T-cell (primary cell): ENCODE results near the gene FAM163B. TPM values are rescaled to one million over a fixed set of nuclear protein-coding genes. Genes with fewer than 3 reads are reported as not detected.

Experiments
- ATAC-seq, 4 experiments: fragments of 200-7000 bp in 3 of 4; fragments of 150-1000 bp in 1 of 4; cut with Tn5 transposase; replicated peaks in 1 of 4; 1 replicate in 3 of 4; 2 replicates in 1 of 4; pipeline ENCODE4 v1.10.0; 2021; ENCODE audit warnings: moderate library complexity in 3 of 4, mild to moderate bottlenecking in 2 of 4, moderate number of reproducible peaks in 1 of 4
- CTCF ChIA-PET, 2 donors: fragments of 300-600 bp; sonication (Branson Sonifier 250); formaldehyde crosslinking; loops; one replicate each; lab custom pipeline; 2022; ENCODE audit warnings: antibody characterized with exemption in 2 of 2; lab: Charles Lee
- POLR2A ChIA-PET, 2 donors: fragments of 300-600 bp; sonication (Branson Sonifier 250); formaldehyde crosslinking; loops; one replicate each; lab custom pipeline; 2022; ENCODE audit warnings: antibody characterized with exemption in 2 of 2; lab: Charles Lee
- DNase-seq, 35 experiments: peaks; one replicate each; pipeline versions ENCODE4 v3.0.0 to v3.0.0-alpha.2; 2013 to 2023
- H3K27ac ChIP-seq: one replicate; pipeline ENCODE4 v1.5.1; 2013; ENCODE audit warnings: low read length
- H3K27me3 ChIP-seq, 2 experiments: replicated peaks in 1 of 2; 1 replicate in 1 of 2; 2 replicates in 1 of 2; pipeline versions ENCODE4 v1.6.1 to v1.7.0; 2013; ENCODE audit warnings: low read length in 1 of 2, mixed read lengths in 1 of 2; ENCODE audit not compliant: control insufficient read depth in 2 of 2, insufficient read depth in 2 of 2; ENCODE audit errors: extremely low read depth in 1 of 2
- H3K36me3 ChIP-seq, 2 donors: 1 replicate in 1 of 2; 2 replicates in 1 of 2; pipeline versions ENCODE4 v1.6.1 to v1.7.0; 2013; ENCODE audit warnings: low read length in 1 of 2; ENCODE audit not compliant: control insufficient read depth in 2 of 2, insufficient read depth in 1 of 2; ENCODE audit errors: extremely low read depth in 1 of 2
- H3K4me1 ChIP-seq, 2 experiments: 1 replicate in 1 of 2; 2 replicates in 1 of 2; pipeline versions ENCODE4 v1.6.1 to v1.7.0; 2013; ENCODE audit warnings: low read length in 2 of 2, mixed read lengths in 1 of 2; ENCODE audit not compliant: insufficient read depth in 2 of 2, control insufficient read depth in 1 of 2; ENCODE audit errors: extremely low read depth in 1 of 2
- H3K4me3 ChIP-seq, 2 donors: 1 replicate in 1 of 2; 2 replicates in 1 of 2; pipeline versions ENCODE4 v1.5.1 to v1.7.0; 2013; ENCODE audit warnings: mild to moderate bottlenecking in 2 of 2, low read length in 1 of 2, moderate library complexity in 1 of 2; ENCODE audit not compliant: control insufficient read depth in 1 of 2; ENCODE audit errors: extremely low read depth in 1 of 2
- H3K9me3 ChIP-seq: 2 replicates; pipeline ENCODE4 v1.7.0; 2013
- H3K27ac Mint-ChIP-seq, 2 donors: one replicate each; pipeline ENCODE4 v1.8.0; 2020 to 2021; ENCODE audit warnings: mild to moderate bottlenecking in 2 of 2, mixed read lengths in 2 of 2
- H3K27me3 Mint-ChIP-seq, 2 donors: one replicate each; pipeline ENCODE4 v1.8.0; 2021 to 2022; ENCODE audit warnings: mixed read lengths in 2 of 2
- H3K36me3 Mint-ChIP-seq: one replicate; pipeline ENCODE4 v1.8.0; 2021; ENCODE audit warnings: mixed read lengths
- H3K4me1 Mint-ChIP-seq, 3 donors: one replicate each; pipeline ENCODE4 v1.8.0; 2020 to 2022; ENCODE audit warnings: mixed read lengths in 3 of 3, mild to moderate bottlenecking in 1 of 3
- H3K4me3 Mint-ChIP-seq, 3 donors: one replicate each; pipeline ENCODE4 v1.8.0; 2020 to 2022; ENCODE audit warnings: mild to moderate bottlenecking in 3 of 3, mixed read lengths in 3 of 3, moderate library complexity in 3 of 3
- H3K9me3 Mint-ChIP-seq, 3 donors: one replicate each; pipeline ENCODE4 v1.8.0; 2020 to 2022; ENCODE audit warnings: mixed read lengths in 3 of 3
- WGBS: methylation state at CpG from one replicate; pipeline ENCODE4 v1.1.5; 2013; ENCODE audit warnings: missing lambda C conversion rate; ENCODE audit not compliant: insufficient coverage; 5-methylcytosine and 5-hydroxymethylcytosine counted together
- total RNA-seq, 35 experiments: library from RNA in 6 of 35; stranded (reverse) in 6 of 35; fragments of 120-200 nt in 1 of 35; gene quantifications; one replicate each; pipeline versions ENCODE4 v1.2.1 to v1.2.4 and lab custom pipeline; 2013 to 2026

Gene FAM163B
- total RNA-seq, 5 donors from 2014 or later (not counting 1 experiment from before 2014, with no cell fraction given) = not detected

DNA sequence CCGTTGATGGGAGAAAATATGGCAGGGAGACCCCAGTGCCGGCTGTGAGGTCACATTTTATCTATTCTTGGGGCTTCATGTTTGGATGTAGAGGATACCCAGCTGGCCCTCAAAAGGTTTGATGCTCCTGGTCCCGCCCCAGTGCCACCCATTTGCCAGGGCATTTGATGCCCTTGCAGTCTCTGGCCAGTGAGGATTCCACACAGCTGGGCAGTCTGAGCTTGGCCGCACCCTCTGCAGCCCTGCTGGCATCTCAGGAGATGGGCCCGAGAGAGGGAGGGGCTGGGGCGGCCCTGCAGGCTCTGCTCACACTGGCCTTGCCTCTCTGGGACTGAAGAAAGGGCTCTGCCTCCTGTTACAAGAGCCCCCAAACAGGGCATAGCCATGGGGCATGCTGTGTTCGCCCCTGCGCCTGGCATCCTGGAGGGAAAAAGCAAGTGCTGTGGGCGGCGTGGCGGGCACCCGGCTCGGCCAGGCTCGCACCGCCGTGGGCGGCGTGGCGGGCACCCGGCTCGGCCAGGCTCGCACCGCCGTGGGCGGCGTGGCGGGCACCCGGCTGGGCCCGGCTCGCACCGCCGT lies 47.1 kb downstream of the FAM163B start:
- peaks cover 8 to 17% of the 10 kb centered on the region in 2 donors for H3K27me3 Mint-ChIP-seq
- H3K9me3 Mint-ChIP-seq = no peaks in the 10 kb centered on the region
- Histone ChIP-seq H3K9me3 (no peaks in the 10 kb centered on the region), H3K27ac (no peak overlapping the region), H3K27me3 (peaks cover 0 to 28% of the 10 kb centered on the region in 2 experiments), H3K4me1 (peaks cover 0 to 19% of the 10 kb centered on the region in 2 experiments), H3K36me3 (no peaks in the 10 kb centered on the region), H3K4me3 (no peak overlapping the region)
- H3K36me3 Mint-ChIP-seq = no peaks in the 10 kb centered on the region
- ATAC-seq = no peak
- WGBS = 87% methylated on average over 12 of the region's 32 CpGs
- ChIA-PET POLR2A (no interaction called here), CTCF (no interaction called here)
- peaks cover 14 to 23% (median 21%) of the 10 kb centered on the region in 3 donors for H3K4me1 Mint-ChIP-seq
- no peak overlapping the region for H3K4me3 Mint-ChIP-seq
- H3K27ac Mint-ChIP-seq = no peak overlapping the region
- no peak for DNase-seq

DNA sequence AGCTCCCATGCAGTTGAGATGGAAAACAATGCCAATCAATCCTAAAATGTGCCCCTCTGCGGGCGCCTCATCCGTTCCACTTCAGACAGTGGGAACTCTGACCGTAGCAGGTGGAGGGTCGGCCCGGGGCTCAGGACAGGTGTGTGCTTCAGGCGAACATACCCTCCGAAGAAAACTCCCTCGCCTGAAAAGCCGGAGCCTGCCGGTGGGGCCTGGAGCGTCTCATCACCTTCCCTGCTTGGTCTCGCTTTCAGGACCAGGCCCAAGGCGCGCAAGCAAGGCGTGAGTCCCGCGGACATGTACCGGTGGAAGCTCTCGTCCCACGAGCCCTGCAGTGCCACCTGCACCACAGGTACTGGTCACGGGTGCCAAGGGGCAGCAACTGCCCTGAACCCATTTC lies 48.2 kb downstream of the FAM163B start:
- H3K4me3 Mint-ChIP-seq = no peak overlapping the region
- WGBS = 87% methylated on average over 22 of the region's 22 CpGs
- ChIA-PET POLR2A (interaction anchor here in 1 of 2 donors (0.6 kb wide), 1 partner anchor 287 kb away, joined by 3 read pairs; no protein-coding TSS in a partner anchor), CTCF (no interaction called here)
- H3K4me1 Mint-ChIP-seq = peaks cover 14 to 23% (median 21%) of the 10 kb centered on the region in 3 donors
- H3K36me3 Mint-ChIP-seq = no peaks in the 10 kb centered on the region
- H3K4me3 ChIP-seq = no peak overlapping the region
- DNase-seq (no peak), ATAC-seq (no peak)
- no peaks in the 10 kb centered on the region for H3K9me3 Mint-ChIP-seq
- peaks cover 0 to 19% of the 10 kb centered on the region in 2 experiments for H3K4me1 ChIP-seq
- H3K27me3 ChIP-seq = peaks cover 0 to 35% of the 10 kb centered on the region in 2 experiments
- no peak overlapping the region for H3K27ac Mint-ChIP-seq
- peaks cover 0 to 2% of the 10 kb centered on the region in 2 donors for H3K36me3 ChIP-seq
- H3K27me3 Mint-ChIP-seq = peaks cover 8 to 20% of the 10 kb centered on the region in 2 donors
- no peak overlapping the region for H3K27ac ChIP-seq
- H3K9me3 ChIP-seq = no peaks in the 10 kb centered on the region

DNA sequence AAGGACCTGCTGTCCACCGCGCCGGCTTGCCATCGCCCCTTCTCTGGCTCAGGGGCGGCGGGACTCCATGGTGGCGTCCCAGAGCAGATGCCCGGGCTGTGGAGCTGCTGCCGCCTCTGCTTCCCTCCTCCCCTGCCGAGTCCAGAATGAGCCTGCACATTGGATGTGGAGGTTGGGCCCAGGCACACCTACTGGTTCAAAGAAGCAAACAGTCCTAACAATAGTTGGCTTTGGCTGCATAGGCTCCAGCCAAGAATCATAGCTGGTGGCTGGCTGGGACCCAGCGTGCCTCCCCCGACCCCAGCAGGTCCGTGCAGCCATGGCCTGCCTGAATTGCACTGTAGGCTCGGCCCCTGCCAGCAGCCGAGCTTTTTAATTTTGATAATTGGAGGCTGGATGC lies 48.9 kb downstream of the FAM163B start:
- Mint-ChIP-seq H3K9me3 (no peaks in the 10 kb centered on the region), H3K27ac (no peak overlapping the region), H3K4me3 (no peak overlapping the region), H3K27me3 (peaks cover 8 to 21% of the 10 kb centered on the region in 2 donors), H3K4me1 (peaks cover 14 to 23% (median 21%) of the 10 kb centered on the region in 3 donors), H3K36me3 (no peaks in the 10 kb centered on the region)
- no peak for DNase-seq
- Histone ChIP-seq H3K27ac (no peak overlapping the region), H3K4me3 (no peak overlapping the region), H3K36me3 (peaks cover 0 to 5% of the 10 kb centered on the region in 2 donors), H3K4me1 (peaks cover 0 to 19% of the 10 kb centered on the region in 2 experiments), H3K27me3 (peaks cover 0 to 42% of the 10 kb centered on the region in 2 experiments), H3K9me3 (no peaks in the 10 kb centered on the region)
- ChIA-PET CTCF (no interaction called here), POLR2A (no interaction called here)
- 94% methylated on average over 14 of the region's 15 CpGs for WGBS
- ATAC-seq = no peak

DNA sequence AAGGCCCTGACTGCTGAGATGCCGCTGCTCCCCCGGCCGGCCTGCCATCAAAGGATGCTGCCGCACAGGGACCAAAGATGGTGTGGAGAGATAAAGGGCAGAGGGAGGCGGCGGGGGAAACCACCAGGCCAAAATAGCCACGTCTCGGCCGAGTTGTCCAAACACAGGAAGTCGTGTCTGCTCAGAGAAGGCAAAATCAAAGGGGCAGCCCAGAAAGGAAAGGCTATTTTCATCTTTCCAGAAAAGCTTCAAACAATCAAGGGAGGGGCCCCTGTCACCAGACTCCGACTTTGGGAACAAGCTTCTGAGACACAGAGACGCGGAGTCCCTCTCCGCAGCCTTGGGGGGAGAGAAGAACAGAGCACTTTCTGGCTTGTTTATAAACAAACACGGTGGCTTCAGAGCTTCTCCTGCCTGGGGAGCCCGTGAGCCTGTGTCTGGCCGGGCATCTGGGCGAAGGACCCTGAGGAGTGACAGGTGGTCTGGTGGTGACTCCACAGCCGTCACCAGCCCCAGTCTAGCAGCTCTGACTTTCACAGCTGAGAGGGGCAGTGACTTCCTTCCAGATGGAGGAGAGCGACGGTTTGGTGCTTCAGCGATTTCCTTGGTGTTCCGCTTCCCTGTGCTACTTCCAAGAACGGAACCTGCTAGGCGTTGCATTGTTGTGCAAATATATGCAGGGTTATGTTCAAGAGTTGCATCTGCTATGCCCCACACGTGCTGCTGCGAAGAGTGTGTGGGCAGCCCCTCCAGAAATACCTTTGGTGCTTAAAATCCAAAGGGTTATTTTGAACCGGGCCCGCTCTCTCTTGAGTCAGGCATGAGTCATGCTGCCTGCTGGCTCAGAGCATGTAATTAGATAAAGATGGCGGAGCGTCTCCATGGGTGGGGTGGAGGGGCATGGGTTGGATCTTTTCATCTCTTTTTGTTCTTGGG lies 50.7 kb downstream of the FAM163B start:
- ChIA-PET CTCF (no interaction called here), POLR2A (no interaction called here)
- peaks cover 0 to 17% of the 10 kb centered on the region in 2 experiments for H3K4me1 ChIP-seq

DNA sequence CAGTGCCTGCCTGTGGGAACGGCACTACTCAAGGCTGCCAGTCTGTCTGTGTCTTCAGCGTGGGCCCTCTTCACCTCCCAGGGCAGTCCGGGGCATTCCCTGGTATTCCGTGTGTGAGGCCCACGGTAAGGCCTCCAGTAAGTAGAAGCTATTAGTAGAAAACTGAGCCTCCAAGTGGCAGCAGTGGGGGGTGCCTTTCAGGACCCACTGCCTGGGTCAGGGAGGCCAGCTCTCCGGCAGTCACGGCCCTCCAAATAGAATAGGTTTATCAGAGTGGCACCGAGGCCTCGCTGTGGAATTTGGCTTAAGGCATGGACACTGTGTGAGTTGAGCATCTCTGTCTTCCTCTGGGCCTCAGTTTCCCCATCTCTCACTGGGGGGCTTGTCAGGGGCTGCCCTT lies 51.6 kb downstream of the FAM163B start:
- Mint-ChIP-seq H3K4me1 (peaks cover 7 to 14% (median 14%) of the 10 kb centered on the region in 3 donors), H3K36me3 (no peaks in the 10 kb centered on the region)
- no peak for ATAC-seq

More for the DNA sequence above, 50.7 kb downstream of the FAM163B start:
- DNase-seq (no peak), ATAC-seq (no peak)
- H3K9me3 Mint-ChIP-seq = no peaks in the 10 kb centered on the region
- peak overlapping the region in 1 of 3 donors; percentile 22 for H3K4me3 Mint-ChIP-seq
- peaks cover 12 to 20% (median 19%) of the 10 kb centered on the region in 3 donors for H3K4me1 Mint-ChIP-seq
- H3K9me3 ChIP-seq = no peaks in the 10 kb centered on the region
- H3K27me3 Mint-ChIP-seq = peaks cover 8 to 21% of the 10 kb centered on the region in 2 donors
- no peak overlapping the region for H3K27ac ChIP-seq
- peaks cover 0 to 53% of the 10 kb centered on the region in 2 experiments for H3K27me3 ChIP-seq
- peaks cover 0 to 5% of the 10 kb centered on the region in 2 donors for H3K36me3 ChIP-seq
- H3K36me3 Mint-ChIP-seq = no peaks in the 10 kb centered on the region
- H3K4me3 ChIP-seq = no peak overlapping the region
- 38% methylated on average over 20 of the region's 31 CpGs for WGBS
- no peak overlapping the region for H3K27ac Mint-ChIP-seq

DNA sequence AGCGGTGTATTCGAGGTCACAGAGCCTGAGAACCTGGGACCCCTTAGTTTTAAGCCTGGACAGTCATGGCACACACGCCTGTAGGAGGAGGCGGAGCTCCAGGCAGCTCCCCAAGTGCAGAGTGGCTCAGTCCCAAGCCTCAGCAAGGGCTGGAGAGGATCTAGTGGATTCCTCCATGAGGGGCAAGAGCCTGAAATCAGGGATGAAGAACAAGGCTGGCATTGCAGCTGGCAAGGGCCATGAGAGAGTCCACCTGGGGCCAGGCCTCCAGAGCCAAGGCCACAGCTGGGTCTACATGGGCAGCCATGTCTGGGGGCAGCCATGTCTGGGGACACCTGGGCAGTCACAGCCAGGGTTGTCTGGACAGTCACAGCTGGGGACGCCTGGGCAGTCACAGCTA lies 52.8 kb downstream of the FAM163B start:
- Histone ChIP-seq H3K27ac (no peak overlapping the region), H3K9me3 (no peaks in the 10 kb centered on the region), H3K27me3 (peaks cover 0 to 53% of the 10 kb centered on the region in 2 experiments), H3K4me1 (peaks cover 0 to 11% of the 10 kb centered on the region in 2 experiments), H3K4me3 (no peak overlapping the region), H3K36me3 (peaks cover 0 to 5% of the 10 kb centered on the region in 2 donors)
- H3K27me3 Mint-ChIP-seq = peaks cover 8 to 23% of the 10 kb centered on the region in 2 donors
- WGBS = 62% methylated on average over 5 of the region's 5 CpGs
- DNase-seq (no peak), ATAC-seq (no peak)
- no peaks in the 10 kb centered on the region for H3K9me3 Mint-ChIP-seq
- ChIA-PET POLR2A (no interaction called here), CTCF (no interaction called here)
- H3K27ac Mint-ChIP-seq = no peak overlapping the region
- no peaks in the 10 kb centered on the region for H3K36me3 Mint-ChIP-seq
- H3K4me1 Mint-ChIP-seq = peaks cover 7 to 14% (median 11%) of the 10 kb centered on the region in 3 donors
- H3K4me3 Mint-ChIP-seq = no peak overlapping the region

More for the DNA sequence above, 51.6 kb downstream of the FAM163B start:
- Mint-ChIP-seq H3K9me3 (no peaks in the 10 kb centered on the region), H3K4me3 (no peak overlapping the region), H3K27ac (no peak overlapping the region), H3K27me3 (peaks cover 8 to 21% of the 10 kb centered on the region in 2 donors)
- H3K36me3 ChIP-seq = peaks cover 0 to 5% of the 10 kb centered on the region in 2 donors
- no peak overlapping the region for H3K4me3 ChIP-seq
- POLR2A ChIA-PET = no interaction called here
- CTCF ChIA-PET = no interaction called here
- H3K9me3 ChIP-seq = no peaks in the 10 kb centered on the region
- H3K4me1 ChIP-seq = peaks cover 0 to 11% of the 10 kb centered on the region in 2 experiments
- 87% methylated on average over 6 of the region's 9 CpGs for WGBS
- DNase-seq = no peak
- H3K27me3 ChIP-seq = peaks cover 0 to 53% of the 10 kb centered on the region in 2 experiments
- no peak overlapping the region for H3K27ac ChIP-seq
